Stimulated activated CD4-positive, alpha-beta T cell treated with anti-CD3 and anti-CD28 coated beads, Interleukin-4, amount 100 ng/mL, for 24 hours (primary cell): ENCODE results near the gene PDE6B.
"Not testable (repeated sequence)": the region's sequence is repeated elsewhere in the genome, so short reads cannot be mapped to it uniquely, and the experiment has no call there.

Source experiments
- DNase-seq: peaks from one replicate; pipeline ENCODE4 v3.0.0-alpha.2; 2020

PDE6B gene

GRCh38 chr4:637536-638280, 12.3 kb downstream of the PDE6B start:
- no peak for DNase-seq

DNA sequence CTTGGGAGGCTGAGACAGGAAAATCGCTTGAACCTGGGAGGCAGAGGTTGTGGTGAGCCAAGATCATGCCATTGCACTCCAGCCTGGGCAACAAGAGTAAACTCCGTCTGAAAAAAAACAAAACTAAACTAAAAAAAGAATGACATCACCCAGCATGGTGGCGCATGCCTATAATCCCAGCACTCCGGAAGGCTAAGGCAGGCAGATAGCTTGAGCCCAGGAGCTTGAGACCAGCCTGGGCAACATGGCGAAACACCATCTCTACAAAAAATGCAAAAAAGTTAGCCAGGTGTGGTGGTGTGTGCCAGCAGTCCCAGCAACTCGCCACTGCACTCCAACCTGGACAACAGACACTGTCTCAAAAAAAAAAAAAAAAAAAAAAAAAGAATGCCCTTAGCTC, 17.0 kb downstream of the PDE6B start:
- DNase-seq: not testable (repeated sequence)

- peak; percentile 27 for DNase-seq
These were observed 21.1 kb downstream of the PDE6B start for GRCh38 chr4:646460-646859.

GRCh38 chr4:647481-647880, 22.1 kb downstream of the PDE6B start:
- DNase-seq: no peak

DNA sequence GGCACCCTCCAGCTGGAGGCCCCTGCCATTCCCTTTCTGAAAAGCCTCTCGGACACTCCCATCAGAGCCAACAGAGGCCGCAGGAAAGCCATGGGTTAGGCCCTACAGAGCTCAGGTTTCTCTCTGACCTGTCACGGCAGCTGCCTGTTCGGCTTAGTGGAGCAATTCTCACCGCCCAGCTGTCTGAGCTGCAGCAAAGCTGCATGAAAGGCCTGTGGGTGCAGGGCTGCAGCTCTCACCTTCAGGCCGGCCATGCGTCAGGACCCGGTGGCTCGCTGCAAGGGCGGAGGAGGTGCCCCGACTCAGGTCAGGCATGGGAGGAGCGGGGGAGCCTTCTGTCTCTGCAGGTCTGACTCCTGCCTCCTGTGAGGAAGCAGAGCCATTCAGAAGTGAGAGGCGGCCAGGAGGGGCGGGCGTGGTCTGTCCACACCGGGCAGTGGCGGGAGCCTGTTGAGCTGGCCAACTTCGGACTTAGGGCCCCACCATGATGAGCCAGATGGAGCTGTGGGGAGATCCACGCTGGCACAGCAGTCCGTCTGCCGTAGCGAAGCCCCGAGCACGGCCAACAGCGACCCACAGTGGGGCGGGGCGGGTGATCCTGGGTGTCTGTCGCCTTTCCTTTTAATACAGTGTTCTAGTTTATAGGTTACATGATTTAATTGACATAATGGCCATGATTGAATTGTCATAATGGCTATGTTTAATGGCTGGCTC, 23.4 kb downstream of the PDE6B start:
- no peak for DNase-seq

DNA sequence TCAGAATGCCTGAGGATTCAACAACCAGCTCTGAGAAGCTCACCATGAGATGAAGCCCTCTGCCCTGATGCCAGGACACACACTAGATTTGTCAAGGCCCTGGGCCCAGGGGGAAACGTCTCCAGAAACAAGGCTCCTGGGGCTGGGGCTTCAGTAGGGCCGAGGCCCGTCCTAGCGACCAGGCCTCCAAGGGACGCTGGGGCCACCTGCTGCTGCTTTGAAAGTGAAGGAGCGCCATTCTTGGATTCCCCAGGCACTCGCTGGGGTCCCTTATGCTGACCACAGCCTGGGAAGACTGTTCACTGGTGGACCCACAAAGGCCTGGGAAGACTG, 23.9 kb downstream of the PDE6B start:
- no peak for DNase-seq

DNA sequence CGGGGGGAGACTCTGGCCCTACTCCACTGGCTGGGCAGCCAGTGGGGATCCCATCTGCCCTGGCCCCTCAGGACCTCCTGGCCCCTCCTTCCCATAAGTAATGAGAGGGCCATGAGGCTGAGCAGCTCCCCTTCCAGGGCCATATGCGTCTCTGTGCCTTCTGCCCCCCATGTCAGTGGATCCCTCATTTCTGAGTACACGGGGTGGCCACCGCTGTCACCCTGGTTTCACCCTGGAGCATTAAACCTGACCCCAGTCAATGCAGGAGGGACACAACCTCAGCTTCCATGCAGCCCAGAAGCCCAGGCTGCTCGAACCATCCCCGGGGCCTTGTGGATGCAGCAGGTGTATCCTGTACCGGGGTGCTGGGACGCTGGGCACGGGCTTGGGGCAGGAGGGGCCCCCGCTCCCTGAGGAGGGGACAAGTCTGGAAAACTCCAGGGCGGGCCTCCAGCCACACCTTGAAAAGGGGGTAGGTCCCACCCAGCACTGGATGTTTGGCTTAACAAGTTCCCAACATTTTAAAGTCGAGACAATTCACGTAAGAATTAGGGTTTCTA, 24.5 kb downstream of the PDE6B start:
- no peak for DNase-seq

- no peak for DNase-seq
These were observed 25.1 kb downstream of the PDE6B start for GRCh38 chr4:650461-650860.

GRCh38 chr4:650951-651883, 25.8 kb downstream of the PDE6B start:
- DNase-seq: no peak

DNA sequence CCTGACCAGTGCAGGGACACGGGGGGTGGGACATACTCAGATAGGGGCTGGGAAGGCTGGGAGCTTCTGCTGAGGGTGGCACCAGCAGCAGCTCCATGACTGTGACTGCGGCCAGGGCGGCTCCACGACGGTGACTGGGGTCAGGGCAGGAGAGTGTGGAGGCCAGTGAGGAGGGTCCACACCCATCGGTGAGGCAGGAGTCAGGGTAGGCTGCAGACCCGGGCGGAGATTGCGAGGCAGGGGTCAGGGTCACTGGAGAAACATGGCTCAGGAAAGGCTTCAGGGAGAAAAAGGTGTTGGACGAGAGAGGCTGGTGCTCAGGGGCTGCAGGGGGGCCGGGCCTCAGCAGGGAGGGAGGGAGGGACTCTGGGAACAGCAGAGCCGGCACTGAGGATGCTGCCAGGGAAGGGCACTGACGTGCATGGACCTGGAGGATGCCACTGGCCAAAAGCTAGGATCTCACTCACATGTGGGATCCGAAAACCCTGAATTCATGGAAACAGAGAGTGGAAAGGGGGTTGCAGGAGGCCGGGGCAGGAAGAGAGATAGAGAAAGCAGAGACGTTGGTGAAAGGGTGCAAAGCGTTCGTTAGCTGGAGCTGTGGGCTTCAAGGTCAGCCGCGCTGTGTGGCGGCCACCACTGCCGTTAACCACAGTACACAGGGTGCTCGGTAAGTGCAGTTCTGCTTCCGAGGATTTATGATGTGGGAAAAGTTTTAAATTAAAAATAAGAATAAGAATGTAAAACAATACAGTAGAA, 26.7 kb downstream of the PDE6B start:
- no peak for DNase-seq

- no peak for DNase-seq
These were observed 27.9 kb downstream of the PDE6B start for GRCh38 chr4:653080-653821.

DNA sequence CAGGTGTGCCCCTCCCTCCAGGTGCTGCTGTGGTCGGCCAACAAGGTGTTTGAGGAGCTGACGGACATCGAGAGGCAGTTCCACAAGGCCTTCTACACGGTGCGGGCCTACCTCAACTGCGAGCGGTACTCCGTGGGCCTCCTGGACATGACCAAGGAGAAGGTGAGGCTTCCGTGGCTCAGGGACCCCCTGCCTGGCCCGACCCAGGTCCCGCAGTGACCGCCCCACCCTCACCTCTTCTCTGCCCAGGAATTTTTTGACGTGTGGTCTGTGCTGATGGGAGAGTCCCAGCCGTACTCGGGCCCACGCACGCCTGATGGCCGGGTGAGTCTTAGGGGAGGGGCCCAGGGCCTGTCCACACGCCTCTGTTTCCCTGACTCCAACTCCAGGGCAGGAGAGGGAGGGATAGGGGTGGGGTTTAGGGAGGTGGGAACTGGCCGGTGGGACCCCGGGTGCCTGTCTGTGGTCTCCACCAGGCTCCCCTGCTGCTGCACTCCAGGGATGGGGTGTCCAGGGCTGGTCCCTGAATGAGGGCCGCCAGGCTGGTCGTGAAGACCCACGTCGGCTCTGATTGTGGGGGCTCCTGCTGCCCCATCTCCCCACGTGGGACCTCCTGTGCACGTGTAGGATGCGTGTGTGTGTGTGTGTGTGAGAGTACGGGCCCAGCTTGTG, 28.6 kb downstream of the PDE6B start:
- DNase-seq: no peak

GRCh38 chr4:654503-654845, 29.1 kb downstream of the PDE6B start:
- no peak for DNase-seq

DNA sequence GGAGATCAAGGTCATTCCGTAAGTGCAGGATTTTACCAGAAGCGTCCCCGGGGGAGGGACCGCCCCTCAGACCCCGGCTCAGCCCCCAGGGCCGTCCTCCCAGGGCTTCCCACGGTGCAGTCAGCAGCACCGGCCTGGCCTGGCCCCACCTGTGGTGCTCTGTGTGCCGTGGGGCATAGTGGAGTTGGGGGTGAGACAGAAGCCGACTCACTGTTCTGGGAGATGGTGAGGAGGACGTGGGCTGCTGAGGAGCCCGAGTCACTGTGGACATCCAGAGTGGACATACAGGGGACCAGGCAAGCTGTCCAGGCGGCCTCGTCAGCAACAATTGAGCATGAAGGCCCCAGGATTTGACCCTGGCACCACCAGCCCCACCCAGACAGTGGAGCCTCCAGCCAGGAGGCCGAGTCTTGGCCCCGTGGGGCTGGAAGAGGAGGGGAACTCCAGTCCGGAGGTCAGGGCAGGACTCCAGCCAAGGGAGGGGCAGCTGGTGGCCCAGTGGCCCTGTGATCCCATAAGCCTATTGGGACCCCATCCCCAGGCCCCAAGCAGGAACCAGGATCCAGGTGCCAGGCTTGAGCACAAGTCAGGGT, 29.6 kb downstream of the PDE6B start:
- no peak for DNase-seq

DNA sequence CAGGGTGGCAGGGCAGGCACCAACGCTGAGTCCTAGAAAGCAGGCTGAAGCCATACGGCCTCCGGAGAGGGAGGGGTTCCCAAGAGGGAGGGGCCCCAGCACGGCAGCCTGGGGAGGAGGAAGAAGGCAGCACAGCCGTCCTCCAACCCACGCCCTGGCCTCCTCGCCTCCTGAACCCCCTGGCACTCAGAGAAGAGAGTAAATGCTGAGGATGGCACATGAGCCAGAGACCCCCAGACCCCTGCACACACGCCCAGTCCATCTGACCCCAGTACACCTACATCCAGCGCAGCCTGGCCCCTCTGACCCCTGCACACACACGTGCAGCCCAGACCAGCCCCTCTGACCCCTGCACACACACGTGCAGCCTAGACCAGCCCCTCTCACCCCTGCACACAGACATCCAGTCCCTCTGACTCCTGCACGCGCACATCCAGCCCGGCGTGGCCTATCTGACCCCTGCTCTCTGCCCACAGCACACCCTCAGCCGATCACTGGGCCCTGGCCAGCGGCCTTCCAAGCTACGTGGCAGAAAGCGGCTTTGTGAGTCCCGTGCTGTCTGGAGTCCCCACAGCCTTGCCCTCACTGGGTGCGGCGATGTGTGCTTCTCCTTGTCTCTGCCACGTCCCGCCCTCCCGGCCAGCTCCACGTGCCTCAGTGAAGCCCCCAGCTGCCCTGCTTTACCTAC, 30.2 kb downstream of the PDE6B start:
- DNase-seq: no peak

- no peak for DNase-seq
These were observed 31.3 kb downstream of the PDE6B start for GRCh38 chr4:656436-657337.

DNA sequence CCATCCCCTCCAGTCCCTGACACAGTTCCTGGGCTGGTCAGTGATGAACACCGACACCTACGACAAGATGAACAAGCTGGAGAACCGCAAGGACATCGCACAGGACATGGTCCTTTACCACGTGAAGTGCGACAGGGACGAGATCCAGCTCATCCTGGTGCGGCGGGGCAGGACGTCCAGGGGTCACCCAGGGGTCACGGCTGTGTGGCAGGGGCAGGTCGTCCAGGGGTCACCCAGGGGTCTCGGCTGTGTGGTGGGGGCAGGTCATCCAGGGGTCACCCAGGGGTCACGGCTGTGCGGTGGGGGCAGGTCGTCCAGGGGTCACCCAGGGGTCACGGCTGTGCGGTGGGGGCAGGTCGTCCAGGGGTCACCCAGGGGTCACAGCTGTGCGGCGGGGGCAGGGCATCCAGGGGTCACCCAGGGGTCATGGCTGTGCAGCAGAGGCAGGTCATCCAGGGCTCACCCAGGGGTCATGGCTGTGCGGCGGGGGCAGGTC, 32.0 kb downstream of the PDE6B start:
- DNase-seq: no peak

DNA sequence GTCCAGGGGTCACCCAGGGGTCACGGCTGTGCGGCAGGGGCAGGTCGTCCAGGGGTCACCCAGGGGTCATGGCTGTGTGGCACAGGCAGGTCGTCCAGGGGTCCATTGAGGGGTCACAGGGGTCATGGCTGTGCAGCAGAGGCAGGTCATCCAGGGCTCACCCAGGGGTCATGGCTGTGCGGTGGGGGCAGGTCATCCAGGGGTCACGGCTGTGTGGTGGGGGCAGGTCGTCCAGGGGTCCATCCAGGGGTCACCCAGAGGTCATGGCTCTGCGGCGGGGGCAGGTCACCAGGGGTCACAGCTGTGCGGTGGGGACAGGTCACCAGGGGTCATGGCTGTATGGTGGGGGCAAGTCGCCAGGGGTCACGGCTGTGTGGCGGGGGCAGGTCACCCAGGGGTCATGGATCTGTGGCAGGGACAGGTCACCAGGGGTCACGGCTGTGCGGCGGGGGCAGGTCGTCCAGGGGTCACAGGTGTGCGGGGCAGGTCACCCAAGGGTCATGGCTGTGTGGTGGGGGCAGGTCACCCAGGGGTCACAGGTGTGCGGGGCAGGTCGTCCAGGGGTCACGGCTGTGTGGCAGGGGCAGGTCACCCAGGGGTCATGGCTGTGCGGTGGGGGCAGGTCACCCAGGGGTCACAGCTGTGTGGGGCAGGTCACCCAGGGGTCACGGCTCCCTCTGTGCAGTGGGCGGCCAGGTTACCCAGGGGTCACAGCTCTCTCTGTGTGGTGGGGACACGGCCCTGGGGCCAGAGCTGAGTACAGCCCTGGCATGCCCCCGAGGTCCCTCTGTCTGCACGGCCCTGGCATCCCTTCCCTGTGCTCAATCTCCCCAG, 32.7 kb downstream of the PDE6B start:
- no peak for DNase-seq
